Retinal pigment epithelial cell (primary cell): Measurements from ENCODE around the gene GSDMA.

ENCODE experiments used
- DNase-seq: peaks from one replicate; pipeline ENCODE4 v3.0.0-alpha.2; 2010; ENCODE audit warnings: low read depth
- H3K4me3 ChIP-seq: 2 replicates; pipeline ENCODE4 v1.5.1; 2011; ENCODE audit warnings: mild to moderate bottlenecking, low read length, control low read depth, moderate library complexity
- CTCF ChIP-seq: conservative IDR thresholded peaks from 2 replicates; pipeline ENCODE4 v1.5.1; 2011; ENCODE audit warnings: low read depth, low read length, control low read depth, inconsistent platforms

The GSDMA gene

GRCh38 chr17:39962642-39963220, at the start of gene GSDMA:
GSDMA (plus strand) TSS chr17:39963004; CDS start chr17:39965688, 2,684 bp downstream.
- H3K4me3 ChIP-seq: no peak within 1 kb of the TSS
- TF ChIP-seq CTCF: no peak
- DNase-seq: no peak

DNA sequence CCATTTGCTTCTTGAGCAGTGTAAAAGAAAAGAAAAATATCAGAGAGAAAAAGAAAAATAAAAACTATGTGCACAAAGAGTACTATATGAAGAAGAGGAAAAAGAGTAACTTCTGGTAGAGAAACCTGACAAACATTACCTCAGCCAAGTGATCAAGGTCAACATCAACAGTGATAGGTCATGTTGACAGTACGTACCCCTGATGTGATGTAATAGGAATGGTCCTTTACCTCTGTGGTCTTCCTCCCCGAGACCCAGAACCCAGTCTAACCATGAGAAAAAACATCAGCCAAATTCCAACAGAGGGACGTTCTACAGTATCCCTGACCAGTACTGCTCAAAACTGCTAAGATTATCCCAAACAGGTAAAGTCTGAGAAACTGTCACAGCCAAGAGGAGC, 48.8 kb upstream of the GSDMA start:
- TF ChIP-seq CTCF: no peak
- DNase-seq: no peak
- no peak overlapping the region for H3K4me3 ChIP-seq

- TF ChIP-seq CTCF: no peak
Measured at GRCh38 chr17:39915559-39915958, 47.2 kb upstream of the GSDMA start.

DNA sequence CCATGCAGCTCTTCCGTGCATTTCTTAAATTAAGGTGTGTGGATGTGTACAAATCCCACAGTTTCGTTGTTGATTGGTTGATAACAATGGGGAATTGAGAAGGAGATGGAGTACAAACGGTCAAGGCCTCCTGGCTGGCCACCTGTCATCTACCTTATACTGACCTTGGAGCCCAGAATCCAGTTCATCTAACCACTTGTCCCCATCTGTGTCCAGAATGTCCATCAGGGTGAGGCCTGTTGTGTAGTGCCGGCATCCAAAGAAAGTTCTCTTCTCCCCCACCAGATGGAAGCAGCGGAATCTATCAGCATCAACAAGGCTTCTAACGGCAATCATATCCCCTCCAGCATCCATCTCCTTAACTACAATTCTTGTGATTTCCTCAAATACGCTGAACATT, 45.9 kb upstream of the GSDMA start:
- H3K4me3 ChIP-seq: no peak overlapping the region
- peak; percentile 33 for TF ChIP-seq CTCF
- DNase-seq: no peak

More at GRCh38 chr17:39915559-39915958, 47.2 kb upstream of the GSDMA start:
- H3K4me3 ChIP-seq: no peak overlapping the region
- DNase-seq: no peak

- DNase-seq: no peak
- no peak overlapping the region for H3K4me3 ChIP-seq
- no peak for TF ChIP-seq CTCF
Measured at GRCh38 chr17:39919087-39919683, 43.6 kb upstream of the GSDMA start.

- H3K4me3 ChIP-seq: no peak overlapping the region
- no peak for DNase-seq
- TF ChIP-seq CTCF: no peak
Measured at GRCh38 chr17:39920218-39921210, 42.3 kb upstream of the GSDMA start.
